NCI-H2107 treated with DMSO at 0.1 percent for 48 hours (cell line): Measurements from ENCODE around the gene RASSF3.
"Not testable (repeated sequence)": the region's sequence is repeated elsewhere in the genome, so short reads cannot be mapped to it uniquely, and the experiment has no call there.

ENCODE experiments used
- DNase-seq: peaks from one replicate; lab custom pipeline; 2025; ENCODE audit not compliant: unreplicated experiment; lab: John Stamatoyannopoulos, UW

RASSF3 gene, protein sequence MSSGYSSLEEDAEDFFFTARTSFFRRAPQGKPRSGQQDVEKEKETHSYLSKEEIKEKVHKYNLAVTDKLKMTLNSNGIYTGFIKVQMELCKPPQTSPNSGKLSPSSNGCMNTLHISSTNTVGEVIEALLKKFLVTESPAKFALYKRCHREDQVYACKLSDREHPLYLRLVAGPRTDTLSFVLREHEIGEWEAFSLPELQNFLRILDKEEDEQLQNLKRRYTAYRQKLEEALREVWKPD

DNA sequence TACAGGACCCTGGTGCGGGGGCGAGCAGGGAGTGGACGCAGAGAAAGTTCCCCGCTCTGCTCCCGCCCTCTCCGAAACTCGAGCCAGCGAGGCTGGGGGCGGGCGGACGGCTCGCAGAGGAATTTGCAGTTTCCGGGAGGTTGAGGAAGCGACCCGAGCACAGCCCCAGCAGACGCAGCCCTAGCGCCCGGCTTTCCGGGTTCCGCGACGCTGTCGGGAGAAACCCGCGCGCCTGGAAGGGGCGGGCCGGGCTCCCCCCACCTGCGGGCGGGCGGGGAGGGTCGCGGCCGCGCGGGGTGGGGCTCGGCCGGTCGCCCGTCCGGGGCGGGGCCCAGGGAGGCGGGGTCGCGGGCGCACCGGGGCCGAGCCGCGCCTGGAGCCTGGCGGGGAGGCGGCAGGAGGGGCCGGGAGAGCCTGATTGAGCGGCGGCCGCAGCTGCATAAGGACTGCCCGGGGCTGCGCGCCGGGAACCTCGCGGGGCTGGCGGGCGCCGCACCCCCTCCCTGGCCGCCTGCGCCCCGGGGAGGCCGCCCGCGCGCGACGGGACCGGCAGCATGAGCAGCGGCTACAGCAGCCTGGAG, at the start of gene RASSF3:
RASSF3 (plus strand) TSS at position 417 of the 581 bp plus-strand sequence; CDS start at position 555, 138 bp downstream.
- peak; percentile 36 for DNase-seq

DNA sequence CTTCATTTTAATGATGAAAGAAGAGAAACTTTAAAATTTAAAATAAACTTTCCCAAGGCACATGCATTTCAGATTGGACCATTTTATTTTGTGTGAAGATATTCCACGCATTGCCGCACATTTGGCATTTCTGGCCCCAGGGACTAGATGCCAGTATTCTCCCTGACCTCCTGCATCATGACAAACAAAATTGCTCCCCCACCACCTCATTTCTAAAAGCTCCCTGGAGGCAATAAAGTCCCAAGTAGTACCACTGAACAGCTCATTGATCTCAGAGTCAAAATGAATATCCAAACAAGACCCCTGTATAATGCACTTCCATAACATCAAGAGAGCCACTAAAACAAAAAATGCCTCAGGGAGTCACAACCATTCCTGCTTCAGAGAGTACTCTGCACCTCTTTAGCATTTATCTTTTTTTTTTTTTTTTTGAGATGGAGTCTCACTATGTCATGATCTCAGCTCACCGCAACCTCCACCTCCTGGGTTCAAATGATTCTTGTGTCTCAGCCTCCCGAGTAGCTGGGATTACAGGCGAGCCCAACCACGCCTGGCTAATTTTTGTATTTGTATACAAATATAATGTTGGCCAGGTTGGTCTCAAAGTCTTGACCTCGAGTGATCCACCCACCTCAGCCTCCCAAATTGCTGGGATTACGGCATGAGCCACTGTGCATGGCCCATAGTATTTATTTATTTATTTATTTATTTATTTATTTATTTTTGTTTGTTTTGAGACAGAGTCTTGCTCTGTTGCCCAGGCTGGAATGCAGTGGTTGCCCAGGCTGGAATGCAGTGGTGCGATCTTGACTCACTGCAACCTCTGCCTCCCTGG, 48.8 kb upstream of the RASSF3 start:
- no peak for DNase-seq

DNA sequence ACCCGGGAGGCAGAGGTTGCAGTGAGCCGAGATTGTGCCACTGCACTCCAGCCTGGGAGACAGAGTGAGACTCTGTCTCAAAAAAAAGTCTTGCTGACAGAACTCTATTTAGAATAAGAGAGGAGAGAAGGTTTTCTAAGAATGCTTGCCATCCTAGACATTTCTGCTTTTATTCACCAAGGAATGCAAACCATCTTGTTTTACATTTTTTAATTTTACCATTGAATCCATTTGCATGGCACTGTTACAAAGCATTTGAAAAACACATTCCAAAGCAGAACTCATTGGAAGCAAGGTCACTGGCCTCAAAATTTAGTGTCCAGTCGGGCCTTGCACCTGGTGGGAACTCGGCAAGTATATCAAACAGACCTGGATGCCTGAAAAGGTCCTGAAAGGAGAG, 44.2 kb upstream of the RASSF3 start:
- DNase-seq, result no peak

DNA sequence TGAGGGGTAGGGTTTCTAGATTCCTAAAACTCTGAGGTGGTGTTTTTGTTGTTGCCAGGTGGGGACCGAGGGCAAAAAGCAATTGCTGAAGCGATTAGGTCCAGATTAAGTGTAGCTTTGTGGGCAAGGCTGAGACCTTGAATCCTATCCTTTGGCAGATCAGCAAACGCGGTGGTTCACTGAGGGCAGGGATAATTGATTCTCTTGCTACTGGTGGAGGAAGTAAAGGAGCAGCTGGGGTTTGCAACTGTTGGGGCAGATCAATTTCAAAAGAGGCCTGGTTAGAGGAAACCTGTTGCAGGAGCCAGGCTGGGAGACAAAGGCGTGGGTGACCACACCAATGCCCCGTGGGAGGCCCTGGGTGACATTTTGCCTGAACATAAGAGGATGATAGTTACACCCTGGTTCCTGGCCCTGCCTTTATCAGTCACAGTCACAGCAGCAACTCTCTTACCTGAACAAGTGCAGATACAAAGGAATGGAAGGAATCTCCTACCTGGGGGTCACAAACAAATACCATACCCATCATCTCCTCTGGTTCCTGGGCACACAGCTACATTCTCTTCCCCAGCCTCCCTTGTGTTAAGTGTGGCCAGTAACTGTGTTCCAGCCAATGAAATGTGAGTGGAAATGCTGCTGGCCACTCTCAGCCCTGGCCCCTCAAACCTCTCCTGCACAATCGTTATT, 43.3 kb upstream of the RASSF3 start:
- DNase-seq, result peak; percentile 84

DNA sequence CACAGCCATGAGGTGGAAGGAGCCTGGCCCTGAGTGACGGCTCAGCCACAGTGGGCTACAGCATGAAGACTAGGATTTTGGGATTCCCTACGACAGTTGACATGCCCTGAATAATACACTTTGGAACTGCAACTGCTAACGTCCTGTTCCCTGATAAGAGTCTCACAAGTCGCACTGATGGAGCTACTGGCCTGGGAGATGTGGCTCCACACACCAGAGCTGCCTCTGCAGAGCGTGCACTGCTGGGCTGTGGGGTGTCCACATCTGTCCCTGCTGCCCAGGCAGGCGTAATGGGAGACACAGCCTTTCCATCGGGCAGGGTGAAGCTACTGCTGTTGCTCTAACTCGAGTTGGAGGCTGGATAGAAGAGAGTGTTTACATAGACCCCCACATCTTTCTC, 42.7 kb upstream of the RASSF3 start:
- no peak for DNase-seq

DNA sequence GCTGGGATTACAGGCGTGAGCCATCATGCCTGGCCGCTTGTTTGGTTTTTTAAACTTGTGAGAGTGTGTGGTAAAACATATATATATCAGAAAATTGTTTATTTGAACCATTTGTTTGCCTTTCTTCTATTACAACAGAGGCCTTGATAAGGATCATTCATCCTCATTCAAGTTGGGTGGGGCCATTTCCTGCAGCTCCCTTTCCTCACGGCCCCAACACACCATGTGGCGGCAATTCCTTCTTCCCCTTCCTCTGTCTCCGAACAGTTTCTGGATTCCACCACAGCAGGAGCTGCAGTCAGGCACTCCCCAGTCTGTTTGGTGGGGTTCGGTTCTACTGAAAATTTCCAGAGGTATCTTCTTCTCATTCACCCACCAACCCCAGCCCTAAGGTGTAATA, 42.0 kb upstream of the RASSF3 start:
- DNase-seq, result no peak

DNA sequence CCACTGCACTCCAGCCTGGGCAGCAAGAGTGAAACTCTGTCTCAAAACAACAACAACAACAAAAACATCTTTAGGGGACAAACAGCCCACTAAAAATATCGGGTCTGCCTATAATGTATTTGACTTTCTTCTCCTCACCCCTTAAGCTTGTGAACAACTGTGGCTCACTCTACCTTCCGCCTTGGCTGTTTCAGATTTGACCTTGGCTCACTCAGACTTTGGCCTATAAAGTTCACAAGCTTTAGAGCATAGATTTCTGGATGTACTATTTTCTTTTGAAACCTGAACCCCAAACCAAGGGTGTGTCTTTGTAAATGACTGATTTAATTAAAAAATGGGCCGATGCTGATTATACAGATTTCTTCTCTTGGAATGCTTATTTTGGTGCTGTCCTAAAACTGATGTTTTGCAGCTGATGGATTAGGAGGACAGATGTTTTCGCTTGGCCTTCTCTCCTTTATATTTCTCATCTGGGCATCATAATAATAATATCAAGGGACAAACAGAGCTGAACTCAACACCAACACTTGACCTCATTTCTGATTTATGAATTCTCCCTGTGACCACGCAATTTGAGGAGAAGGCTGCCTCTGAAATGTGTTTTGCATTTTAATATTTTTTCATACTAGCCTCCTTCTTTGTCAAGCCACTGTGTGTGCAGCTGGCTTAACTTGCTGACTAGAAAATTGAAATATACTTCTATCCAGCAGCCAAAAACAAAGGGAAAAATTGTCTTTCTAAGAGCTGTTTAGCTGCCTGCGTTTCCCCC, 40.2 kb upstream of the RASSF3 start:
- no peak for DNase-seq

DNA sequence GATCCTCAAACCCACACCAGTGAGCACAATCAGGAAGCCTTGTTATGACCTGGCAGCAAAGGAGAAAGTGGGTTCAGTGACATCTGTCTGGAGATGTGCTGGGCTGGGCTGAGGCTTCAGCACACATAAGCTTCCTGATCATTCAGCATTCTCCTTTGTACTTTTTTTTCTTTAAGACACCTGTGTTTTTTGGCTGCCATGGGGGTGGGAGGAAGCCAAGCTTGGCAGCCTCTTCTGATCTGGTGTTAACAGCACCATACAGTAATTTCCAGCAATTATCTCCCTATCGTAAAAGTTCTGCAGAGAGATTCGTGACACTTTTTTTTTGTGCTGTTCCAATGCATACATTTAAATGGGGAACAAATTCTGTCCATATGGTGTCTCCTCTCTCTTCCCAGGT, 38.9 kb upstream of the RASSF3 start:
- no peak for DNase-seq

DNA sequence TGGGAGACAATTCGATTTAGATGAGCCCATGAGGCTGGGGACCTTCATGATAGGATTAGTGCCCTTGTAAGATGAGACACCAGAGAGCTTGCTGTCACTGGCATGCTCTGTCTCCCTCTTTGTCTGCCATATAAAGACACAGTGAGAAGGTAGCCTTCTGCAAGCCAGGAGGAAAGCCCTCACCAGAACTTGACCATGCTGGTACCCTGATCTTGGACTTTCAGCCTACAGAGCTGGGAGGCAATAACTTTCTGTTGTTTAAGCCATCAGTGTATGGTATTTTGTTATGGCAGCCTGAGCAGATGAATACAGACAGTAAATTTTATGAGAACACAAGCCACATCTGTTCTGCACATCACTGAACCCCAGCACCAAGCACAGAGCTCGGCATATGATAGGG, 38.1 kb upstream of the RASSF3 start:
- DNase-seq, result no peak

DNA sequence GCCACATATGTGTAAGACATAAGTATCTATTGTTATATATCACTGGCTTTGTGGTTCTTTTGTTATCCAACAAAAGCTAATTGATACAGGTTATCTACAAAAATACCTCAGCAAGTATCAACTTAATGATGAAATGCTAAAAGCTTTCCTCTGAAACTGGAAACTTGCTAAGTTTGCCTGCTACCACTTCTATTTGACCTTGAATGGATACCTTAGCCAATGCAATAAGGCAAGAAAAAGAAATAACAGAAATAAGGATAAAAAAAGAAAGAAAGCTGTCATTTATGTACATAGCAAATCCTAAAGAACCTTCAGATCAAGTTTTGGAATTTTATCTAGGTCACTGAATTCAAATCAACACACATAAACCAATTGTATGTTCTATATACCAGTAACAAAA, 35.5 kb upstream of the RASSF3 start:
- DNase-seq, result no peak

DNA sequence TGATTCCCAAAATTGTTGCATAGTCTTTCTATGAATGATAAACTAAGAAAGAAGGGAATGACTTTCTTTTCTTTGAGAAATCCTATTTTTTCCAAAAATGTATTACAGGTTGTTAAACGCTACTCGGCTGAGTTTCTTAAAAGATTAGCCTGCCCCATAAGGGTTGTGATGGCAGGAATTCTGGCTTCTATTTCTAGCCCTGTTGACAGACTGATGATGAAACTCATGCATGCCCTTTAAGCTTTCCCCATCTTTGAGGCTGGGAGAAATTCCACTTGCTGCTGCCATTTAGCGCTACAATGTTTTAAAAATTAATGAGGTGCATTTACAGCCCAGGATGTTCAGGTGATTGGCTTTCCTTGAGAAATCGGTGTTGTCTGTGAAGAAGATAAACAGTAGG, 33.2 kb upstream of the RASSF3 start:
- no peak for DNase-seq

DNA sequence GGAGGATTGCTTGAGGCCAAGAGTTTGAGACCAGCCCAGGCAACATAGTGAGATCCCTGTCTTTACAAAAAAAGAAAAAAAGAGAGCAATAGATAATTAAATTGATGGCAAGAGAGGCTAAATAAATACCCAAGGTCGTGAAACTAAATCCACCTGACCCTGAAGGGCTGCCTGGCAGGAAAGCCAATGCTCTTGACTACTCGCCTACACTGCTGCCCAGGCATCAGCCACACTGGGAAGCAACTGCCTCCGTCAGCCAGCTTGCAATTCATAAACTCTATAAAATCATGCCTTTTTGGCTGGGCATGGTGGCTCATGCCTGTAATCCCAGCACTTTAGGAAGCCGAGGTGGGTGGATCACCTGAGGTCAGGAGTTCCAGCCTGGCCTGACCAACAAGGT, 31.7 kb upstream of the RASSF3 start:
- DNase-seq, result no peak

DNA sequence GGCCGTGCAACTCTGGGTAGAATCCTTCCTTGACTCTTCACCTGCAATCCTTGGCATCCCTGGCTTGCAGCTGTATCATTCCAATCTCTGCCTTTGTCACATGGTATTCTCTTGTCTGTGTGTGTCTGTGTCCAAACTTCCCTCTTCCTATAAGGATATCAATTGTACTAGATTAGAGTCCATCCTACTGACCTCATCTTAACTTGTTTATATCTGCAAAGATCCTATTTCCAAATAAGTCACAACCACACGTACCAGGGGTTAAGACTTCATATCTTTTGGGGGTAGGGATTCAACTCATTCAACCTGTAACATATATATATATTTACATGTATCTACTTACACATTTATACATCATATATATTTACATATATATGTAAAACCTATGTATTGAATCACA, 29.6 kb upstream of the RASSF3 start:
- no peak for DNase-seq

DNA sequence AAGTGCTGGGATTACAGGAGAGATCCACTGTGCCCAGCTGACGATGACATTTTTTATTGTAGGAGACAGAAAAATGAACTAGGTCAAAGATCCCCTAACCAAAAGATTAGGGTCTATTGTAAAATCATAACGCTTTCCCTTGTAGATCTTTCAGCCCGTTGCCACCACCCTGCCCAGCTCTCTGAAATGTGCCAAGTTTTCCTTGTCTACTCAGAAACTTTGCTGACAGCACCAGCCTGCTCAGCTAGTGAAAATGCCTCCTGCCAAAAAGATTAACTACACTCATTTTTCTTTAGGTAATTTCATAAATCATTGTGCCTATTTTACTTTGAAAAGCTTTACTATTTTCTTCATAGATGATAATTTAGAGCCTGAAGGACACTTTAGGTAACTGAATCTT, 28.2 kb upstream of the RASSF3 start:
- DNase-seq, result no peak

DNA sequence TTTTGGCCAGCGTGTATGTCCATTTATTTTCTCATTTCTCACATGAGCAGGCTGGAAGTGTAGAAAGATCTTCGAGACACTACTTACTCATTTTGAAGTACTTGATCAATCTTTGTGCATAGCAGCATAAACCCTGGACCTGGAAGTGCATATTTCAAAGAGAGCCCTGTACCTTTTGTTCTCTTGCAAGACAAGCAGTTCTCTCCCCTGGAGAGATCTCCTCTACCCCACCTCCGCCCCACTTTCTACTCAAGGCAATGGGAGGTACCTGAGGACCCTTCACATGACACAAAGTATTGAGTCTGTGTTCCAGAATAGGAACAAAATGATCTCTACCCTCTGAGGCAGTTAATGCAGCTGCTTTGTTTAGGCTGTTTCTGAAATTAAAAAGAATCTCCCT, 27.4 kb upstream of the RASSF3 start:
- DNase-seq, result no peak

DNA sequence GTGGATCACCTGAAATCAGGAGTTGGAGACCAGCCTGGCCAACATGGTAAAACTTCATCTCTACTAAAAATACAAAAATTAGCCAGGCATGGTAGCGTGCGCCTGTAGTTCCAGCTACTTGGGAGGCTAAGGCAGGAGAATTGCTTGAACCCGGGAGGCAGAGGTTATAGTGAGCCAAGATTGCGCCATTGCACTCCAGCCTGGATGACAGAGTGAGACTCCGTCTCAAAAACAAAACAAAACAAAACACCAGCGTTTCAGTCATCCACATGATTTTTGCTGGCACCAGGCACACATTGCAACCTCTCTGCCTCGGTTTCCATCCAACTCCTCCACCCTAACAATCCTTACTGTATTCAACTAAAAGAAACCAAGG, 26.9 kb upstream of the RASSF3 start:
- DNase-seq, result not testable (repeated sequence)

DNA sequence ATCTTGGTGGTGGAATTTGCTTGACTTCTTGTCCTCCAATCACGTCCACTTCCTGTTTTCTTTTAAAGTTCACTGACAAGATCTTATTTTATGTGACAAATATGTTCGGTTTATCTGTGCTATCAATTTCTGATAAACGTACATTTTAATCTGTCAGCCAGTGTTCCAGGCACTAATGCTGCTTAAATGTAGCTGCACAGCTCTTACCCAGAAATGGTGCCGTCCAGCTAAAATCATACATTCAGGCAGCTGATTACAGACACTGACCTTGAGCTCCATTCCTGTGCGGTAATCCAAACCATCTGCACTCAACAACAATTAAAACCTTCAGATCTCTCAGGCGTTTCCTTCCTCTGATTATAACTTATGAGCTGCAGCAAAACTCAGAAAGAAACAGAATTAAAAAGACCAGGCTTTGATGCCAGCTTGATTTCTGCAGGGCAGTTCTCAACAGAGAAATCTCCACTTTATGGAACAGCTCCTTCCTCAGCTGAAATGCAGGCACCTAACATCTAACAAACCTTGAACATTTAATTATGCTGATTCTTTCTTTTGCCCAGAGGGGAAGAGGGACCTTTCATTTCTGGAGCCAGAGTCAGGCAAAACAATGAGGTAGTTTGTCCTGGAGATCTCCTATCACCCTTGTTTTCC, 26.4 kb upstream of the RASSF3 start:
- DNase-seq, result no peak

DNA sequence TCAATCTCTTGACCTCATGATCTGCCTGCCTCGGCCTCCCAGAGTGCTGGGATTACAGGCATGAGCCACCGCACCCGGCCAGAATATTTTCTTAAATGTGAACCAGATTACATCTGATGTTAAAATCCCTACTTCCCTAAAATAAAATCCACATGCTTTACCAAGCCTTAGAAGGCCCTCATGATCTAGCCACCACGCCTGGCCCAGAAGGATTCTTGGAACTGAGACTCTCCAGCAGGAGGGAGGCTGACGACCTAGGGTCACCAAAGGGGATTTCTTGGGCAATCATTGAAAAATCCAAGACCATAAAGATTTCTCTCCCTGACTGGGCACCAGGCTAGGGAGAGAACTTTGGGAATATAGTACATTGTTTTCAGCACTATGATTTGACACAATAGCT, 25.2 kb upstream of the RASSF3 start:
- no peak for DNase-seq

DNA sequence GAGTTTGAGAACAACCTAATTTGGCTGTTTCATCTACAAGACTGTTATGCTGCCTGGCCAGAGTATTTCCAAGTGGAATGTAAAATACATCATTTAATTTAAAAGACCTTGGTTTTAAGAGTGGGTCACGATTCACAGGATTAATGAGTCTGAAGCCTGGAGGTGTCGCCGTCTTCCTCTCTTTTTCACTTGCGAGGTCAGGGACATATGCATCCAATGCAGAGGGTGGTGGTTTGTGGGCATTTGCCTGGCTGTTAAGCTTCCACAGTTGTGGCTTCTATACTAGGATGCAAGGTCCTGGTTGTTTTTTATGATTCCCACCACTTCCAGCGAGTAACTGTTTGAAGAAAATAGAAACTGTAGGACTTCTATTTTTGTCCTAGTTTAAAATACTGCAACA, 22.8 kb upstream of the RASSF3 start:
- no peak for DNase-seq

DNA sequence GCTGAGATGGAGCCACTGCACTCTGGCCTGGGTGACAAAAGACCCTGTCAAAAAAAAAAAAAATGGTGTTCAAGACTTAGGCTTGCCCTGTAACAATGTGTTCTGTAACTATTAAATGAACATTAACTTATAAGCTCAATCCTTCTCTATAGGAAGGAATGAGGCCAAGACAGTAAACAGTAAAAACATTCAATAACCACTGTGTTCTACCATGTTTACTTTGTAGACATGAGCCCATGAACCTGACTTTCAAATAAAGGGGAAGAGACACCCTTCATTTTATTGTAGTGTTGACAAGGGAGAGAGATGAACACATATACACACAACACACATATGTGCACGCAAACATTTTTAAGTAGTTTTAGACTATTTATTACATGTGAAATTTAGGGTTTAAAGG, 20.1 kb upstream of the RASSF3 start:
- DNase-seq, result no peak
